ENCODE data around the gene MVB12B.

Gene MVB12B

GRCh38 chr9:126453156-126453963, 126.7 kb downstream of the MVB12B start:
- DNase-seq (ENCODE audit: low read depth), result no peak

- DNase-seq (ENCODE audit: low read depth), result no peak
These were observed 127.6 kb downstream of the MVB12B start for GRCh38 chr9:126454215-126454614.

- no peak for DNase-seq (ENCODE audit: low read depth)
These were observed 128.2 kb downstream of the MVB12B start for GRCh38 chr9:126454795-126455194.

DNA sequence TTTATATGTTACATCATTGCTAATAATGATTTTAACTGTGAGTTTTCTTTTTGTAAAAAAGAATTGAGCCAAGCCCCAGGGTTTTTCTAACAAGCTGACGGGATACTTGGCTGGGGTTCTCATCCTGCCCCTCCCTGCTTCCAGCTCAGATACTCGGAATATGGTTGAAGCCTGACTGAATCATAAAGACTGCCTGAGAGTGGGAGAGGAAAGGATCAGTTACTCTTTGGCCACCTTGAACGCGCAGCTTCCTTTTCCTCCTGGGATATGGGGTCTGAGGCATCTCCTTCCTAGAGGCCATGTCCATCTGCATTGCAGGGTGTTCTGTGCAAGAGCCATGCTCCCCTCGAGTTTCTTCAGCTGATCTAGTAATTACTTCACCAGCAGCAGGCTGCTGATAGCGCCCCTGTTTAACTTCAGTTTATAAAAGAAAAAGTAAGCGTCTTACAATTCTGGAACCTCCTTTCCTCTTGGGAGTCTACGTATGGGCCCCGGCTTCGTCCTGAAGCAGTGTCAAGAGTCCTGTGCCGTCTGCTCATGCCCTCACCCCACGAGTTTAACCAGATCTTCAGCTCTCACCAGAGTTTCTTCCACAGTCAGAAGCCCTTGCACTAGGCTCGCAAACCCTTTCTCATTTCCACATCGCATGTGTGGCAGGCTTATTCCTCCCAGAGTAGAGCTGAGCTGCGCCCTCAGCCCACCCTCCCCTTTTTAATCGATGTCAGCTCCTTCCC, 130.0 kb downstream of the MVB12B start:
- no peak for DNase-seq (ENCODE audit: low read depth)

- DNase-seq (ENCODE audit: low read depth), result no peak
These were observed 130.5 kb downstream of the MVB12B start for GRCh38 chr9:126457175-126457547.

GRCh38 chr9:126457890-126458289, 131.3 kb downstream of the MVB12B start:
- DNase-seq (ENCODE audit: low read depth), result no peak

- no peak for DNase-seq (ENCODE audit: low read depth)
These were observed 132.5 kb downstream of the MVB12B start for GRCh38 chr9:126459126-126459525.

DNA sequence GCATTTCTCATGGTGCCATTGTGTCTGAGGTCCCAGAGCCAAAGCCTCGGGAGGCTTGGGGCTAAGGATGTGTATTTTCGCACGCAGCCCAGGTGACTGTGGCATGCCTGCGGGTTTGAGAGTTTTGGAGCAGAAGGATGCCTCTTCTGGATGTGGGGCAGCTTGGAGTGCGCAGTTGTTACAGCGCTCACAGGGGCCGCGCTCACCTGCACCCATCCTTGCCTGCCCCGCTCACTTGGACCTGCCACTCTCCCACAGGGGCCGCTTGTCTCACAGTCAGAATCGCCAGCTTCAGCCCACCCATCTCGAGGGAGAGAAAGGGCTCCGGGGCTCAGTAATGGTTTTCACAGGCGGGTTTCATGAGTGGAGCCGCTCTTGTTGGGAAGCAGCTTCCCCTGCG, 132.9 kb downstream of the MVB12B start:
- DNase-seq (ENCODE audit: low read depth), result no peak

- DNase-seq (ENCODE audit: low read depth), result peak; percentile 51
These were observed 133.6 kb downstream of the MVB12B start for GRCh38 chr9:126459965-126460843.

DNA sequence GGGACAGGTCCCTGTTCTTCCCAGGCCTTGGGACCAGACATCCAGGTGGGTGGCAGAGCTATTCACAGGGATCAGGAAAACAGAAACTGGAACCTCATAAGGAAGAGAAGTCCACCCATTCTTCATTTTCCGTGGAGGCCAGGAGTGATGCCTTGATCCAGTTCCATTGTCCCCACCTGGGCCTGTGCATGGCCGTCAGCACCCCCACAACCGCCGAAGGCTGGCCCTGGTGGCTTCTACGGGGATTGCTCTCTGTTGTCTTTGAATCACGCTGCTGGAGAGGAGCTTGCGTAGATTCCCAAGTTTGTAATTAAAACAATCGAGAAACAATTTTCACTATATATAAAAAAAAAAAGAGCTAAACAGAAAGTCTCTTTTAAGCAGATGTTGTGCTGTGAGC, 134.4 kb downstream of the MVB12B start:
- no peak for DNase-seq (ENCODE audit: low read depth)

- no peak for DNase-seq (ENCODE audit: low read depth)
These were observed 135.0 kb downstream of the MVB12B start for GRCh38 chr9:126461608-126462007.

DNA sequence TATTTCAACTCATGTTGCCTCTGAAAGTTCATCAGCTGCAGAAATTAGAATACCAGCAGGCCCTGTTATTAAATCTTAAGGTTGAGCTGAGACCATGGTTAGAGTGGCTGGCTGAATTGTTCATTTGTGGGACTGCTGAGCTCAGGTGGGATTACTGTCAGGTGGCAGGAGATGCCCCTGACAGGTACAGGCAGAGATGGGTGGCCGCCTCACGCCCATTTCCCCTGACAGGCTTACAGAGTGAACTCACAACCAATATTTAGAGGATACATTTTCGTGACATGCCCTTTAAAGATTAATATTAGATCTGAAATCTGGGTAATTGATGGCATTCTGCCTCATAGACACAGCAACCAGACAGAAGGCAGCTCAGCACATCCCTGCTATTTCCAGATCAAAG, 136.0 kb downstream of the MVB12B start:
- no peak for DNase-seq (ENCODE audit: low read depth)

- DNase-seq (ENCODE audit: low read depth), result no peak
These were observed 136.8 kb downstream of the MVB12B start for GRCh38 chr9:126463426-126463825.

GRCh38 chr9:126464694-126465441, 138.2 kb downstream of the MVB12B start:
- DNase-seq (ENCODE audit: low read depth), result no peak

- no peak for DNase-seq (ENCODE audit: low read depth)
These were observed 139.3 kb downstream of the MVB12B start for GRCh38 chr9:126465977-126466376.

DNA sequence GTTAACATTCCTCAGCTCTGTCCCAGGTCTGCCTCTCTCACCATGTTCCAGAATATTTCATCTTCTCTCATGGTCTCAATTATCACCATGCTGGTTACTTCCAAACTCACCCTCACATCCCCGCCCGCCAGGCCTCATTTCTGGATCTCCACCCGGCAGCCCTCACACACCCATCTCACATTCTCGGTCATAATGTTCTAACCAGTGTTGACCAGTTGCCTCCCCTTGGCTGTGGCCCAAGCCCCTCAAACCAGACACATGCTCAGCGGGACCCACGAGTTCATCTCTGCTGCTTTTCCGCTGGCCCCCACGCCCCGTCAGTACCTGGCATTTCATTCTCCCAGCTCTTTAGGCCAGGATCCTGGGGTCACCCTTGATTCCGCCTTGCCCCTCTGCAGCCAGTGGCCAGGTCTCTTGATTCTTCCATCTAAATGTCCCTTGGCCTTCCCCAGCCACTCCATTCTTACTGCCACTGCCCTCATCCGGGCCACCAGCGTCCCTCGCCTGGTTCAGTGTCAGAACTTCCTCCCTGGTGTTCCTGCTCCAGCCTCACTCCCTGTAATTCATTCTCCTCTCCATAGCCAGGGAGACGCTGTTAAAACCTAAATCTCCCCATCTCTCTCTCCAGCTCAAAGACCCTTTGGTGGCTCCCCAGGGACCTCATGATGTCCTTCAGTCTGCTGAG, 141.7 kb downstream of the MVB12B start:
- no peak for DNase-seq (ENCODE audit: low read depth)

DNA sequence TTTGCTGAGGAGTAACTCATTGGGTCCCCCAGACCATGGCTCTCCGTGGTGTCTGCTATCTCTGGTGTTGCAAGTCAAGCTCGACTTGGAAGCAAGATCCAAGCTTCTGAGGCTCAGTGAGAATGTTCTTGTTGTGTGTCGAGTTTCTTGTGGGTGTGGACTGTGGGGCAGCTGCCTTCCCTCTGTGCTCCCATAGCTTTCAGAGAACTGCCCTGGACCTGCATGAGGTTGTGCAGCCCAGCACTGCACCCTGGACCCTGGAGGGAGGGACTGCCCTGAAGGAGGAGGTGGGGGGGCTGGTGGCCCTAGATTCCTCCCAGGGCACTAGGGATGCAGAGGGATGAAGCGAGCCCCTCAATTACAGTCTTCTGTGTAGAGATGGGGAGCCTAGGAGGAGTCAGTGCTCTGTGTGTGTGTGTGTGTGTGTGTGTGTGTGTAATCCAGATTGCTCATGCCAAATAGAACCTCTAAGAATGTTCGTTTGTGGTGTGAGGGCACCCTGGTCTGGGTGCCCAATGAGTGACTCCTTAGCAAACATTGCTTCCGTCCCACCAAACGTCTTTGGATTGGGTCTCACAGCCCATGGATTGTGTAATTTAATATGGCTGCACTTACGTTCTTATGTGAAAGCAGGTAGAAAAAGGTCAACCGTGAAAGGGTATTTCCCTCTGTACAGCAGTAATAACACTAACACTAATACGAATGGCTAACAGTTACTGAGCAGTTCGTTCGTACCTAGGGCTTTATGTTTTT, 143.8 kb downstream of the MVB12B start:
- DNase-seq (ENCODE audit: low read depth), result no peak

- DNase-seq (ENCODE audit: low read depth), result peak; percentile 87
These were observed 144.5 kb downstream of the MVB12B start for GRCh38 chr9:126471084-126471624.

DNA sequence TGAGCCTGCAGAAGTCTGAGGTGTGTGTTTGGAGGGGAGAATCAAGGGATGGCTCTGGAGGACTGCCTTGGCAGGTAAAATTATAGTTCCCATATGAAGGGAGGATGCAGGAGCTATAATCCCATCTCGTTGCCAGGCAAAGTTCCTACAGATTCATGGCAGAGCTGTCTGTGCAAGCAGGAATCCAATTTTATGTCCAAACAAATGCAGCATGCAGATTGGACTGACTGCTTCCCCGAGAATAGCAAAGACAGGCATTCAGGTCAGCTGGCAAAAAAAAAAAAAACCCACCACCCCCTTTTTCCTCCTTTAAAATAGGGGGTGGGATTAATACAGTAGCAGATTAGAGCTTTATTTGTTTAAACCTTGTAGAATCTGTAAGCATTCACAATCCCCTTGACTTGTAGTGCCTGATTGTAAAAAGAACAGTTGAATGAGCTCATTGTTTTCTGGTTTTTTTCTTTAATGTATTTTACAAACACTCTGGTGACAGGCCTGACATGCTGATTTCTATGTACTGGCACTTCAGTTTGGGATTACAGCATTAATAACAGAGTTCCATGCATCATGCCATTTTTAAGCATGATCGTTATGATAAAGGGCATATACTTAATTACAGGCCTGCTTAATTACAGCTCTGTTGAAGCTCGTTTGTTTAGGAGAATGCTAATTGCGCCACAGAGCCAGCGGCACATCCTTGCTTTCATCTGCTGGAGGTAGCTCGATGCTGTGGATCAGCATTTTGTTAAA, 145.7 kb downstream of the MVB12B start:
- no peak for DNase-seq (ENCODE audit: low read depth)

DNA sequence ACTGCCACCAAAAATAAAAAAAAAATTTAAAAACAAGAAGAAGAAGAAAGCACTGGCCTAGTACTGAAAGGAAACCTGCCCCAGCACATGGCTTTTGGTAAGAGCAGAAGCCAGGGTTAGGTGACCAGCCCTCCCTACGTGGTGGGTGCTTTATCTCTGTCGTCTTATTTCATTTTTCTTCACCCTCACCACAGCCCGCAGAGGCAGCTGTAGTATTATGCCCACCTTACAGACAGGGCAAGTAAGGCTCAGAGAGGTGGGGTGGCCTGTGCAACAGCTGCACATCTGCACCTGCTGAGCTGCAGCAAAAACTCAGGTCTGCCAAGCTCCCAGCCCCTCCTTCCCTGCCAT, 146.3 kb downstream of the MVB12B start:
- no peak for DNase-seq (ENCODE audit: low read depth)
